K562 (cell line): ENCODE measurements around the gene CORIN. TPM values are rescaled to one million over a fixed set of nuclear protein-coding genes. Genes with fewer than 3 reads are reported as not detected.
A peak's percentile ranks its signal among the peaks of the same experiment; 100 is the strongest.

Experiments used
- ATAC-seq: fragments of 200-7000 bp; cut with Tn5 transposase; 3 replicates; pipeline ENCODE4 v1.9.1; 2020; ENCODE audit warnings: moderate library complexity
- BruUV-seq: library from RNA; stranded (reverse); fragments of 400-500 nt; replicated peaks from 2 replicates; lab custom pipeline; 2021; lab: Mats Ljungman, UMichigan
- CTCF ChIA-PET: fragments of 300-600 bp; formaldehyde crosslinking; extraction: SDS; loops from one replicate; lab custom pipeline; 2021; ENCODE audit warnings: low intra/inter-chr PET ratio; lab: Yijun Ruan, JAX
- POLR2A ChIA-PET: fragments of 300-600, 350-650 bp; sonication (Branson Sonifier 250); formaldehyde crosslinking; extraction: SDS; loops from one replicate; lab custom pipeline; 2021; ENCODE audit warnings: antibody characterized with exemption, inconsistent platforms; lab: Yijun Ruan, JAX
- DNase-seq, 4 experiments: peaks; one replicate each; pipeline versions ENCODE4 v3.0.0 to v3.0.0-alpha.2; 2011 to 2018; ENCODE audit warnings: low spot score in 3 of 4, mixed read lengths in 3 of 4; ENCODE audit errors: extremely low read depth in 1 of 4
- FAIRE-seq: peaks from 2 replicates; lab custom pipeline; 2011; peaks lifted over from hg19 to GRCh38; lab: Jason Lieb, UNC
- H2AFZ ChIP-seq: 2 replicates; pipeline ENCODE4 v1.6.0; 2011; ENCODE audit warnings: low read depth, low read length, control low read depth, inconsistent platforms
- H3K27ac ChIP-seq: fragments of 200-600 bp; 3 replicates; pipeline ENCODE4 v1.8.0; 2011; ENCODE audit warnings: low read depth, mild to moderate bottlenecking, control low read depth, inconsistent platforms, low read length, moderate library complexity, mixed read lengths; ENCODE audit errors: extremely low read depth
- H3K27me3 ChIP-seq, 2 experiments: fragments of 300-600 bp in 1 of 2; 2 replicates in 1 of 2; 3 replicates in 1 of 2; pipeline versions ENCODE4 v1.6.0 to v1.8.0; 2011; ENCODE audit warnings: inconsistent platforms in 2 of 2, low read length in 2 of 2, mild to moderate bottlenecking in 1 of 2, mixed read lengths in 1 of 2, moderate library complexity in 1 of 2; ENCODE audit not compliant: control insufficient read depth in 2 of 2, insufficient read depth in 2 of 2
- H3K36me3 ChIP-seq: fragments of 300-600 bp; 3 replicates; pipeline ENCODE4 v1.8.0; 2011; ENCODE audit warnings: mild to moderate bottlenecking, low read length, inconsistent platforms; ENCODE audit not compliant: control insufficient read depth, insufficient read depth
- H3K4me1 ChIP-seq, 2 experiments: fragments of 200-600 bp in 1 of 2; replicated peaks in 1 of 2; 2 replicates in 1 of 2; 3 replicates in 1 of 2; pipeline versions ENCODE4 v1.5.1 to v1.8.0; 2011; ENCODE audit warnings: inconsistent platforms in 2 of 2, low read length in 2 of 2, mild to moderate bottlenecking in 1 of 2, mixed read lengths in 1 of 2, moderate library complexity in 1 of 2; ENCODE audit not compliant: control insufficient read depth in 2 of 2, insufficient read depth in 2 of 2
- H3K4me2 ChIP-seq: 2 replicates; pipeline ENCODE4 v1.6.1; 2011; ENCODE audit warnings: low read length, control low read depth, inconsistent platforms, mixed read lengths; ENCODE audit not compliant: insufficient read depth
- H3K4me3 ChIP-seq: fragments of 200-600 bp; sonication (generic), shearing (Covaris generic); 2 replicates; pipeline ENCODE4 v1.5.1; 2016; ENCODE audit warnings: control low read depth, inconsistent platforms
- H3K79me2 ChIP-seq: fragments of 200-600 bp; 3 replicates; pipeline ENCODE4 v1.8.0; 2011; ENCODE audit warnings: low read length, inconsistent platforms; ENCODE audit not compliant: control insufficient read depth, insufficient read depth
- H3K9ac ChIP-seq, 2 experiments: 2 replicates each; pipeline versions ENCODE4 v1.6.0 to v1.6.1; 2011; ENCODE audit warnings: low read depth in 2 of 2, low read length in 2 of 2, control low read depth in 1 of 2, inconsistent platforms in 1 of 2, mild to moderate bottlenecking in 1 of 2, mixed read lengths in 1 of 2; ENCODE audit not compliant: insufficient read depth in 1 of 2
- H3K9me1 ChIP-seq: one replicate; pipeline ENCODE4 v1.6.0; 2011; ENCODE audit warnings: inconsistent platforms, mild to moderate bottlenecking, low read length, moderate library complexity; ENCODE audit not compliant: control insufficient read depth, insufficient read depth
- H3K9me3 ChIP-seq: replicated peaks from 2 replicates; pipeline ENCODE4 v1.5.1; 2011; ENCODE audit warnings: low read depth, low read length, inconsistent platforms; ENCODE audit not compliant: control insufficient read depth, insufficient read depth
- H4K20me1 ChIP-seq: replicated peaks from 2 replicates; pipeline ENCODE4 v1.6.1; 2011; ENCODE audit warnings: low read length, inconsistent platforms, mixed read lengths; ENCODE audit not compliant: control insufficient read depth, insufficient read depth
- CBFA2T2 ChIP-seq: fragments of 450-650 bp; conservative IDR thresholded peaks from 2 replicates; pipeline ENCODE4 v1.6.1; 2017; ENCODE audit warnings: mild to moderate bottlenecking
- CEBPG ChIP-seq, 3 experiments: fragments of 200-800 bp in 1 of 3; sonication (Bioruptor generic) in 1 of 3; sonication (generic) in 1 of 3; formaldehyde crosslinking in 1 of 3; IDR thresholded peaks in 2 of 3; conservative IDR thresholded peaks in 1 of 3; 2 replicates each; pipeline versions ENCODE4 v1.6.1 to v1.8.0; 2016 to 2022; ENCODE audit warnings: missing compliant biosample characterization in 2 of 3, missing genetic modification characterization in 2 of 3, mild to moderate bottlenecking in 1 of 3, missing genetic modification reagents in 1 of 3
- ESRRA ChIP-seq: fragments of 450-650 bp; IDR thresholded peaks from 2 replicates; pipeline ENCODE4 v1.6.1; 2014; ENCODE audit warnings: low read depth, mild to moderate bottlenecking, moderate library complexity, borderline replicate concordance
- WGBS: fragments of 100-300 bp; shearing (Covaris generic); methylation state at CpG from one replicate; pipeline ENCODE4 v1.1.6; 2016; ENCODE audit warnings: low coverage, mixed read lengths; ENCODE audit not compliant: insufficient coverage; ENCODE audit errors: missing lambda C conversion rate; 5-methylcytosine and 5-hydroxymethylcytosine counted together
- in situ Hi-C: fragments of 300-500 bp; cut with MboI; formaldehyde crosslinking; loops from 4 replicates; pipeline ENCODE4 v1.15.0; 2018; ENCODE audit warnings: inconsistent platforms, mixed read lengths
- intact Hi-C: fragments of 100-400 bp; cut with micrococcal nuclease; formaldehyde crosslinking; loops from 2 replicates; pipeline ENCODE4 v1.14.2; 2022
- polyA plus RNA-seq, 8 experiments: library from polyadenylated mRNA; depleted of rRNA in 4 of 8; stranded (reverse) in 5 of 8; unstranded in 3 of 8; fragments of >200 nt; fragmentation: Nextera tagmentation in 2 of 8; fragmentation: Illumina TruSeq in 1 of 8; extraction: Ambion mirVana in 2 of 8; extraction: Trizol in 1 of 8; gene quantifications; 2 replicates each; pipeline versions ENCODE4 v1.2.1 to v1.2.3, GENCODE V29; 2011 to 2014; ENCODE audit warnings: inconsistent platforms in 1 of 8, missing spikeins in 1 of 8
- total RNA-seq, 7 experiments: library from RNA; depleted of rRNA in 6 of 7; stranded (reverse); fragments of >200 nt in 6 of 7; fragmentation: Illumina TruSeq in 2 of 7; extraction: Trizol in 2 of 7; gene quantifications; 2 replicates each; pipeline versions ENCODE4 v1.2.1 to v1.2.3, GENCODE V29; 2011 to 2021; ENCODE audit warnings: low replicate concordance in 1 of 7
- TF ChIP-seq, protein P1 (sequence below): fragments of 450-650 bp; formaldehyde crosslinking; IDR thresholded peaks from 2 replicates; pipeline ENCODE4 v1.4.0; 2020; ENCODE audit warnings: mild to moderate bottlenecking, mixed read lengths
- TF ChIP-seq, protein P2 (sequence below): fragments of 450-650 bp; IDR thresholded peaks from 2 replicates; pipeline ENCODE4 v1.6.1; 2018; ENCODE audit not compliant: partially characterized antibody

CORIN gene
- total and polyA plus RNA-seq, 9 of the 15 experiments (the other 6 are each of a cell fraction or from before 2014, with no cell fraction given): 0.04 to 0.31 (median 0.08) TPM; not detected in 4

GRCh38 chr4:47647544-47647943 is 190.3 kb downstream of the CORIN start (continued):
- TF ChIP-seq, protein P1, sequence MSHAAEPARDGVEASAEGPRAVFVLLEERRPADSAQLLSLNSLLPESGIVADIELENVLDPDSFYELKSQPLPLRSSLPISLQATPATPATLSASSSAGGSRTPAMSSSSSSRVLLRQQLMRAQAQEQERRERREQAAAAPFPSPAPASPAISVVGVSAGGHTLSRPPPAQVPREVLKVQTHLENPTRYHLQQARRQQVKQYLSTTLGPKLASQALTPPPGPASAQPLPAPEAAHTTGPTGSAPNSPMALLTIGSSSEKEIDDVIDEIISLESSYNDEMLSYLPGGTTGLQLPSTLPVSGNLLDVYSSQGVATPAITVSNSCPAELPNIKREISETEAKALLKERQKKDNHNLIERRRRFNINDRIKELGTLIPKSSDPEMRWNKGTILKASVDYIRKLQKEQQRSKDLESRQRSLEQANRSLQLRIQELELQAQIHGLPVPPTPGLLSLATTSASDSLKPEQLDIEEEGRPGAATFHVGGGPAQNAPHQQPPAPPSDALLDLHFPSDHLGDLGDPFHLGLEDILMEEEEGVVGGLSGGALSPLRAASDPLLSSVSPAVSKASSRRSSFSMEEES (CRISPR knock-in tag): no peak
- TF ChIP-seq ESRRA: no peak
- TF ChIP-seq, all 486 proteins: peak for 0

GRCh38 chr4:47647029-47647428 is 190.8 kb downstream of the CORIN start:
- Histone ChIP-seq H3K4me2 (no peak overlapping the region), H3K9ac (no peak overlapping the region), H2AFZ (no peak overlapping the region), H3K79me2 (no peaks in the 10 kb centered on the region), H3K9me1 (no peaks in the 10 kb centered on the region), H3K27me3 (no peaks in the 10 kb centered on the region), H4K20me1 (no peaks in the 10 kb centered on the region), H3K36me3 (no peaks in the 10 kb centered on the region), H3K27ac (no peak overlapping the region), H3K4me3 (no peak overlapping the region), H3K4me1 (no peaks in the 10 kb centered on the region), H3K9me3 (no peaks in the 10 kb centered on the region)
- in situ Hi-C loops: no loop called here
- WGBS: 10% methylated on average over 3 of the region's 3 CpGs
- no peak for DNase-seq
- no peak for FAIRE-seq
- no peak for TF ChIP-seq CEBPG (CRISPR knock-in tag; IDR thresholded peaks at IDR 0.05)
- TF ChIP-seq CEBPG (tag; conservative IDR thresholded peaks at IDR 0.05 in 1 of 2, IDR thresholded peaks at IDR 0.05 in 1 of 2): peak in 1 of 2 experiments; percentile 62; a peak in 2 of 4 replicates
- TF ChIP-seq CBFA2T2: no peak
- TF ChIP-seq, protein P2, sequence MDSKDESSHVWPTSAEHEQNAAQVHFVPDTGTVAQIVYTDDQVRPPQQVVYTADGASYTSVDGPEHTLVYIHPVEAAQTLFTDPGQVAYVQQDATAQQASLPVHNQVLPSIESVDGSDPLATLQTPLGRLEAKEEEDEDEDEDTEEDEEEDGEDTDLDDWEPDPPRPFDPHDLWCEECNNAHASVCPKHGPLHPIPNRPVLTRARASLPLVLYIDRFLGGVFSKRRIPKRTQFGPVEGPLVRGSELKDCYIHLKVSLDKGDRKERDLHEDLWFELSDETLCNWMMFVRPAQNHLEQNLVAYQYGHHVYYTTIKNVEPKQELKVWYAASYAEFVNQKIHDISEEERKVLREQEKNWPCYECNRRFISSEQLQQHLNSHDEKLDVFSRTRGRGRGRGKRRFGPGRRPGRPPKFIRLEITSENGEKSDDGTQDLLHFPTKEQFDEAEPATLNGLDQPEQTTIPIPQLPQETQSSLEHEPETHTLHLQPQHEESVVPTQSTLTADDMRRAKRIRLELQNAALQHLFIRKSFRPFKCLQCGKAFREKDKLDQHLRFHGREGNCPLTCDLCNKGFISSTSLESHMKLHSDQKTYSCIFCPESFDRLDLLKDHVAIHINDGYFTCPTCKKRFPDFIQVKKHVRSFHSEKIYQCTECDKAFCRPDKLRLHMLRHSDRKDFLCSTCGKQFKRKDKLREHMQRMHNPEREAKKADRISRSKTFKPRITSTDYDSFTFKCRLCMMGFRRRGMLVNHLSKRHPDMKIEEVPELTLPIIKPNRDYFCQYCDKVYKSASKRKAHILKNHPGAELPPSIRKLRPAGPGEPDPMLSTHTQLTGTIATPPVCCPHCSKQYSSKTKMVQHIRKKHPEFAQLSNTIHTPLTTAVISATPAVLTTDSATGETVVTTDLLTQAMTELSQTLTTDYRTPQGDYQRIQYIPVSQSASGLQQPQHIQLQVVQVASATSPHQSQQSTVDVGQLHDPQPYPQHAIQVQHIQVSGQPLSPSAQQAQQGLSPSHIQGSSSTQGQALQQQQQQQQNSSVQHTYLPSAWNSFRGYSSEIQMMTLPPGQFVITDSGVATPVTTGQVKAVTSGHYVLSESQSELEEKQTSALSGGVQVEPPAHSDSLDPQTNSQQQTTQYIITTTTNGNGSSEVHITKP: peak; percentile 50
- no peak for ATAC-seq
- BruUV-seq: no TSS peak
- CTCF ChIA-PET: no interaction called here
- intact Hi-C loops: no loop called here
- POLR2A ChIA-PET: no interaction called here
